Neuronal stem cell (in vitro differentiated cells): ENCODE measurements around the gene HMX1.

ENCODE experiments used
- DNase-seq: peaks from one replicate; pipeline ENCODE4 v3.0.0-alpha.2; 2013; ENCODE audit warnings: low spot score
- H2AFZ ChIP-seq: one replicate; pipeline ENCODE4 v1.6.1; 2013; ENCODE audit warnings: mild to moderate bottlenecking, low read length, inconsistent platforms
- H2AK5ac ChIP-seq: 2 replicates; pipeline ENCODE4 v1.6.1; 2013; ENCODE audit warnings: low read depth, mild to moderate bottlenecking, inconsistent platforms, low read length, moderate library complexity, mixed read lengths
- H2BK120ac ChIP-seq: 2 replicates; pipeline ENCODE4 v1.6.1; 2013; ENCODE audit warnings: low read depth, mild to moderate bottlenecking, inconsistent platforms, low read length, moderate library complexity, mixed read lengths
- H2BK12ac ChIP-seq: one replicate; pipeline ENCODE4 v1.6.1; 2013; ENCODE audit warnings: low read length, inconsistent platforms
- H2BK15ac ChIP-seq: 2 replicates; pipeline ENCODE4 v1.6.1; 2013; ENCODE audit warnings: mild to moderate bottlenecking, low read length, inconsistent platforms, mixed read lengths
- H2BK5ac ChIP-seq: one replicate; pipeline ENCODE4 v1.6.1; 2013; ENCODE audit warnings: inconsistent platforms, mild to moderate bottlenecking, low read length, moderate library complexity
- H3K14ac ChIP-seq: one replicate; pipeline ENCODE4 v1.6.1; 2013; ENCODE audit warnings: low read length, inconsistent platforms
- H3K18ac ChIP-seq: 2 replicates; pipeline ENCODE4 v1.6.1; 2013; ENCODE audit warnings: low read length, inconsistent platforms
- H3K23ac ChIP-seq: 2 replicates; pipeline ENCODE4 v1.6.1; 2013; ENCODE audit warnings: low read depth, mild to moderate bottlenecking, mixed read lengths, low read length, inconsistent platforms; ENCODE audit not compliant: poor library complexity
- H3K27ac ChIP-seq: replicated peaks from 3 replicates; pipeline ENCODE4 v1.5.1; 2013; ENCODE audit warnings: low read length, inconsistent platforms
- H3K27me3 ChIP-seq, 3 experiments: 2 replicates each; pipeline ENCODE4 v1.6.1; 2013; ENCODE audit warnings: low read length in 3 of 3, mild to moderate bottlenecking in 2 of 3, inconsistent platforms in 1 of 3, low read depth in 1 of 3, mixed read lengths in 1 of 3, moderate library complexity in 1 of 3; ENCODE audit not compliant: control insufficient read depth in 3 of 3, insufficient read depth in 3 of 3
- H3K36me3 ChIP-seq, 2 donors: replicated peaks in 1 of 2; 2 replicates each; pipeline ENCODE4 v1.6.1; 2013; ENCODE audit warnings: low read length in 2 of 2; ENCODE audit not compliant: control insufficient read depth in 2 of 2, insufficient read depth in 2 of 2
- H3K4ac ChIP-seq: 2 replicates; pipeline ENCODE4 v1.6.1; 2013; ENCODE audit warnings: inconsistent platforms, mild to moderate bottlenecking, low read length, moderate library complexity
- H3K4me1 ChIP-seq, 2 donors: 1 replicate in 1 of 2; 2 replicates in 1 of 2; pipeline ENCODE4 v1.6.1; 2013; ENCODE audit warnings: low read length in 2 of 2, low read depth in 1 of 2; ENCODE audit not compliant: control insufficient read depth in 2 of 2, insufficient read depth in 1 of 2
- H3K4me2 ChIP-seq: one replicate; pipeline ENCODE4 v1.6.1; 2013; ENCODE audit warnings: mild to moderate bottlenecking, low read length, inconsistent platforms; ENCODE audit not compliant: insufficient read depth, poor library complexity, severe bottlenecking
- H3K4me3 ChIP-seq, 2 donors: 2 replicates each; pipeline ENCODE4 v1.5.1; 2013; ENCODE audit warnings: low read length in 2 of 2, mild to moderate bottlenecking in 2 of 2, inconsistent platforms in 1 of 2, moderate library complexity in 1 of 2
- H3K79me1 ChIP-seq: one replicate; pipeline ENCODE4 v1.6.1; 2013; ENCODE audit warnings: low read depth, mild to moderate bottlenecking, inconsistent platforms, low read length, moderate library complexity
- H3K9ac ChIP-seq: one replicate; pipeline ENCODE4 v1.6.1; 2013; ENCODE audit warnings: mild to moderate bottlenecking, low read depth, low read length, inconsistent platforms; ENCODE audit not compliant: poor library complexity
- H3K9me3 ChIP-seq, 2 donors: replicated peaks in 1 of 2; 2 replicates each; pipeline versions ENCODE3 to v1.6.1; 2013; ENCODE audit warnings: low read length in 2 of 2, mild to moderate bottlenecking in 2 of 2, inconsistent platforms in 1 of 2, low read depth in 1 of 2, mixed read lengths in 1 of 2, moderate library complexity in 1 of 2; ENCODE audit not compliant: control insufficient read depth in 2 of 2, insufficient read depth in 1 of 2
- H4K8ac ChIP-seq: one replicate; pipeline ENCODE4 v1.6.1; 2013; ENCODE audit warnings: low read depth, mild to moderate bottlenecking, inconsistent platforms, low read length, moderate library complexity
- H4K91ac ChIP-seq: one replicate; pipeline ENCODE4 v1.6.1; 2013; ENCODE audit warnings: low read length, low read depth, mild to moderate bottlenecking, inconsistent platforms; ENCODE audit not compliant: poor library complexity
- WGBS, 2 donors: extraction: QIAGEN DNeasy Blood & Tissue Kit; methylation state at CpG; one replicate each; pipeline ENCODE4 v1.1.7; 2013; ENCODE audit warnings: missing lambda C conversion rate in 2 of 2, mixed read lengths in 1 of 2; ENCODE audit not compliant: insufficient read length in 2 of 2, insufficient replicate concordance in 1 of 2; ENCODE audit errors: extremely low coverage in 2 of 2; 5-methylcytosine and 5-hydroxymethylcytosine counted together

Gene HMX1

GRCh38 chr4:8911316-8912088 lies 39.9 kb upstream of the HMX1 start:
- Histone ChIP-seq H2BK5ac (no peak overlapping the region), H3K27ac (no peak overlapping the region), H3K27me3 (peaks cover 0 to 40% (median 0%) of the 10 kb centered on the region in 3 experiments), H3K4me3 (no peak overlapping the region), H3K4me2 (no peak overlapping the region), H4K91ac (no peak overlapping the region), H2BK120ac (no peak overlapping the region), H2BK12ac (no peak overlapping the region), H2BK15ac (no peak overlapping the region), H4K8ac (no peak overlapping the region), H3K23ac (peak overlapping the region; percentile 10), H3K9me3 (no peaks in the 10 kb centered on the region), H2AK5ac (peak overlapping the region; percentile 22), H3K79me1 (no peaks in the 10 kb centered on the region), H2AFZ (no peak overlapping the region), H3K4me1 (no peaks in the 10 kb centered on the region), H3K18ac (peak overlapping the region; percentile 49), H3K36me3 (no peaks in the 10 kb centered on the region), H3K4ac (no peak overlapping the region), H3K14ac (no peak overlapping the region), H3K9ac (no peak overlapping the region)
- DNase-seq: no peak
- WGBS, 2 donors: no CpG with 5 or more reads among the region's 31 CpGs

DNA sequence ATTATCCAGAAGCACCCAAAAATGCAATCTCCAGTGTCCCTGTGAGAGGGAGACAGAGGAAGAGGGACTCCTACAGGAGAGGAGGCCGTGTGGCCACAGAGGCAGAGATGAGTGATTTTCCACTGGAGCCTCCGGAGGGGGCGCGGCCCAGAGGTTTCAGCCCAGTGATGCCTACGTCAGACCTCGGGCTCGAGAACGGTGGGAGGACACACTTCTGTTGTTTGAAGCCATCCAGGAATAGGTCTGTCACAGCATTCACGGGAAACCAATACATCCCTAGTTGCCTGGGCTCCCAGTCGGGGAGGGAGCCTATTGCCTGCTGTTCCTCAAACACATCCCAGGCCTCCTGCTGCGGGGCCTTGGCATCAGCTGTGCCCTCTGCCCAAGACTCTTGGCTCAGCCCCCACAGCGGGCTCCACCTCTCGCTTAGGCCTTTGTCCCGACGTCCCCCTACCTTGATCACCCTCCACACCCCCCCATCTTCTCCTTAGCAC lies 39.2 kb upstream of the HMX1 start:
- H2BK12ac ChIP-seq: no peak overlapping the region
- no peak overlapping the region for H2BK120ac ChIP-seq
- no peak overlapping the region for H3K18ac ChIP-seq
- peaks cover 0 to 40% (median 0%) of the 10 kb centered on the region in 3 experiments for H3K27me3 ChIP-seq
- H3K4me3 ChIP-seq: no peak overlapping the region
- no peaks in the 10 kb centered on the region for H3K4me1 ChIP-seq
- no peak overlapping the region for H3K4me2 ChIP-seq
- H2BK15ac ChIP-seq: no peak overlapping the region
- H3K14ac ChIP-seq: no peak overlapping the region
- no peak overlapping the region for H4K8ac ChIP-seq
- H3K23ac ChIP-seq: no peak overlapping the region
- no CpG with 5 or more reads among the region's 15 CpGs for WGBS, 2 donors
- no peak overlapping the region for H3K9ac ChIP-seq
- H3K79me1 ChIP-seq: no peaks in the 10 kb centered on the region
- H3K4ac ChIP-seq: no peak overlapping the region
- no peak overlapping the region for H2BK5ac ChIP-seq
- H2AK5ac ChIP-seq: peak overlapping the region; percentile 22
- DNase-seq: no peak
- H3K27ac ChIP-seq: no peak overlapping the region
- no peak overlapping the region for H4K91ac ChIP-seq
- no peaks in the 10 kb centered on the region for H3K36me3 ChIP-seq
- no peak overlapping the region for H2AFZ ChIP-seq
- H3K9me3 ChIP-seq: no peaks in the 10 kb centered on the region

DNA sequence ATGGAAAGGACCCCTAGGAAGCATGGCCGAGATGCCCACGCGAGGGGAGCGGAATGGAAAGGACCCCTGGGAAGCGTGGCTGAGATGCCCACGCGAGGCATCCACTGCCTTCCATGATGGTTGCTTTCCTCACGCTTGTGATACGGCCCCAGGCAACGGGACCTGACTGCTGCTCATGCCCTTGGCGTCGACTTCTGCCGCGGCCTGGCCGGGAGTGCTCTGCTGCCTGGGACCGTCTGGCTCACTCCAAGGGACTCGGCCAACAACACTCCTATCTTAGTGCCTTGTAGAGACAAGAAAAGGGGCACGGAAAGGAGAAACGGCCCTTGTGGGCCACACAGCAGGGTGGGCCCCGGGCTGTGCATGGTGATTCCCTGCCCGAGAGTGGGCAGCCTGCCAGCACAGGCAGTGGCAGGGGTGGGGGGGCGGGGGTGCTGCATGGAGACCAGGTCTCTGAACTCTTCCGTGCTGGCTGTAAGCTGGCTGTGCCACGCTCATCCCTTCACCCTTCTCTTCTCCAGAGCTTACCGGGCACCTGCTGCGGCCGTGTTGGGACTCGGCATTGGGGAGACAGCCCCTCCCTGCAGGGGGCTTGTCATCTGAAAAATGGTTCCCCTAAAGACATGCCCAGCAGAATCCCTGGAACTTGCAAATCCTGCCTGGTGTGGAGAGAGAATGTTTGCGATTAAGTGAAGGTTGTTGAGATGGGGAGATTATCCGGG lies 38.6 kb upstream of the HMX1 start:
- no peak overlapping the region for H2BK120ac ChIP-seq
- no peak overlapping the region for H4K8ac ChIP-seq
- no peak overlapping the region for H2BK15ac ChIP-seq
- no peak overlapping the region for H2BK5ac ChIP-seq
- no peak for DNase-seq
- H3K27me3 ChIP-seq: peaks cover 0 to 39% (median 0%) of the 10 kb centered on the region in 3 experiments
- no peak overlapping the region for H2BK12ac ChIP-seq
- no peak overlapping the region for H3K23ac ChIP-seq
- no peak overlapping the region for H3K9ac ChIP-seq
- no peak overlapping the region for H3K27ac ChIP-seq
- no peak overlapping the region for H2AFZ ChIP-seq
- no peaks in the 10 kb centered on the region for H3K79me1 ChIP-seq
- H3K4me2 ChIP-seq: no peak overlapping the region
- peak overlapping the region; percentile 63 for H2AK5ac ChIP-seq
- no CpG with 5 or more reads among the region's 30 CpGs for WGBS, 2 donors
- no peaks in the 10 kb centered on the region for H3K36me3 ChIP-seq
- no peak overlapping the region for H3K14ac ChIP-seq
- no peak overlapping the region for H3K4ac ChIP-seq
- peak overlapping the region; percentile 49 for H3K18ac ChIP-seq
- no peaks in the 10 kb centered on the region for H3K4me1 ChIP-seq
- no peaks in the 10 kb centered on the region for H3K9me3 ChIP-seq
- no peak overlapping the region for H4K91ac ChIP-seq
- H3K4me3 ChIP-seq: no peak overlapping the region

GRCh38 chr4:8909548-8909947 lies 37.9 kb upstream of the HMX1 start:
- Histone ChIP-seq H3K9ac (no peak overlapping the region), H2BK15ac (no peak overlapping the region), H4K91ac (no peak overlapping the region), H3K27me3 (peaks cover 0 to 34% (median 0%) of the 10 kb centered on the region in 3 experiments), H2BK5ac (no peak overlapping the region), H3K27ac (no peak overlapping the region), H3K4me2 (no peak overlapping the region), H3K23ac (no peak overlapping the region), H3K4me1 (no peaks in the 10 kb centered on the region), H3K4ac (no peak overlapping the region), H3K9me3 (no peaks in the 10 kb centered on the region), H2AFZ (no peak overlapping the region), H3K36me3 (no peaks in the 10 kb centered on the region), H4K8ac (no peak overlapping the region), H3K4me3 (no peak overlapping the region), H2BK120ac (no peak overlapping the region), H3K14ac (no peak overlapping the region), H2AK5ac (no peak overlapping the region), H3K79me1 (no peaks in the 10 kb centered on the region), H3K18ac (no peak overlapping the region), H2BK12ac (no peak overlapping the region)
- WGBS, 2 donors: no CpG with 5 or more reads among the region's 9 CpGs
- no peak for DNase-seq
